ENCODE data around the gene SETD1A.

GRCh38 chr16:30972872-30973271, 15.3 kb downstream of the SETD1A start:
- TF ChIP-seq, protein P1, sequence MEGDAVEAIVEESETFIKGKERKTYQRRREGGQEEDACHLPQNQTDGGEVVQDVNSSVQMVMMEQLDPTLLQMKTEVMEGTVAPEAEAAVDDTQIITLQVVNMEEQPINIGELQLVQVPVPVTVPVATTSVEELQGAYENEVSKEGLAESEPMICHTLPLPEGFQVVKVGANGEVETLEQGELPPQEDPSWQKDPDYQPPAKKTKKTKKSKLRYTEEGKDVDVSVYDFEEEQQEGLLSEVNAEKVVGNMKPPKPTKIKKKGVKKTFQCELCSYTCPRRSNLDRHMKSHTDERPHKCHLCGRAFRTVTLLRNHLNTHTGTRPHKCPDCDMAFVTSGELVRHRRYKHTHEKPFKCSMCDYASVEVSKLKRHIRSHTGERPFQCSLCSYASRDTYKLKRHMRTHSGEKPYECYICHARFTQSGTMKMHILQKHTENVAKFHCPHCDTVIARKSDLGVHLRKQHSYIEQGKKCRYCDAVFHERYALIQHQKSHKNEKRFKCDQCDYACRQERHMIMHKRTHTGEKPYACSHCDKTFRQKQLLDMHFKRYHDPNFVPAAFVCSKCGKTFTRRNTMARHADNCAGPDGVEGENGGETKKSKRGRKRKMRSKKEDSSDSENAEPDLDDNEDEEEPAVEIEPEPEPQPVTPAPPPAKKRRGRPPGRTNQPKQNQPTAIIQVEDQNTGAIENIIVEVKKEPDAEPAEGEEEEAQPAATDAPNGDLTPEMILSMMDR (IDR thresholded peaks at IDR 0.05), result no peak
- TF ChIP-seq POLR2A (IDR thresholded peaks at IDR 0.05), result no peak
- TF ChIP-seq POLR2AphosphoS5 (IDR thresholded peaks at IDR 0.05), result no peak
- TF ChIP-seq EP300 (IDR thresholded peaks at IDR 0.05), result no peak

All from sigmoid colon (tissue), 4 donors.